GM23338 (cell line): ENCODE results near the gene PRDM10. TPM values are rescaled to one million over a fixed set of nuclear protein-coding genes. Genes with fewer than 3 reads are reported as not detected.

Experiments
- ATAC-seq: fragments of 200-7000 bp; cut with Tn5 transposase; 3 replicates; pipeline ENCODE4 v1.9.1; 2020
- DNase-seq: peaks from one replicate; pipeline ENCODE4 v3.0.0-alpha.2; 2015; ENCODE audit warnings: low spot score
- H2AFZ ChIP-seq: fragments of 200-600 bp; sonication (generic); 2 replicates; pipeline ENCODE4 v1.8.0; 2016; ENCODE audit warnings: antibody characterized with exemption, mild to moderate bottlenecking, moderate library complexity
- H3F3A ChIP-seq: fragments of 200-600 bp; sonication (generic); replicated peaks from 2 replicates; pipeline ENCODE4 v1.8.0; 2017; ENCODE audit warnings: antibody characterized with exemption, mixed run types, low read depth
- H3K27ac ChIP-seq: fragments of 200-600 bp; sonication (generic); 2 replicates; pipeline ENCODE4 v1.6.1; 2016; ENCODE audit warnings: low read depth
- H3K27me3 ChIP-seq: fragments of 200-600 bp; sonication (generic); 2 replicates; pipeline ENCODE4 v1.8.0; 2016; ENCODE audit warnings: mild to moderate bottlenecking, mixed run types, moderate library complexity; ENCODE audit not compliant: insufficient read depth
- H3K36me3 ChIP-seq: fragments of 200-600 bp; sonication (generic); 2 replicates; pipeline ENCODE4 v1.8.0; 2016; ENCODE audit warnings: mild to moderate bottlenecking; ENCODE audit not compliant: insufficient read depth
- H3K4me1 ChIP-seq: fragments of 200-600 bp; sonication (generic); 2 replicates; pipeline ENCODE4 v1.8.0; 2016; ENCODE audit warnings: mild to moderate bottlenecking, moderate library complexity; ENCODE audit not compliant: insufficient read depth
- H3K4me2 ChIP-seq: fragments of 200-600 bp; sonication (generic); 2 replicates; pipeline ENCODE4 v1.7.1; 2017; ENCODE audit warnings: mixed run types
- H3K4me3 ChIP-seq: fragments of 200-600 bp; sonication (generic); 2 replicates; pipeline ENCODE4 v1.6.1; 2016; ENCODE audit warnings: mixed run types
- H3K79me2 ChIP-seq: fragments of 200-600 bp; sonication (generic); replicated peaks from 2 replicates; pipeline ENCODE4 v1.8.0; 2017; ENCODE audit warnings: mild to moderate bottlenecking; ENCODE audit not compliant: insufficient read depth
- H3K9me2 ChIP-seq: fragments of 200-600 bp; sonication (generic); 2 replicates; pipeline ENCODE4 v1.8.0; 2017; ENCODE audit not compliant: insufficient read depth
- H4K20me1 ChIP-seq: fragments of 200-600 bp; sonication (generic); replicated peaks from 2 replicates; pipeline ENCODE4 v1.8.0; 2017; ENCODE audit warnings: mild to moderate bottlenecking; ENCODE audit not compliant: insufficient read depth
- H3K27ac Mint-ChIP-seq: 2 replicates; pipeline ENCODE4 v1.8.0; 2020; ENCODE audit warnings: inconsistent platforms, mild to moderate bottlenecking, moderate library complexity, mixed read lengths
- H3K27me3 Mint-ChIP-seq: 3 replicates; pipeline ENCODE4 v1.8.0; 2022; ENCODE audit warnings: low read depth, mild to moderate bottlenecking, moderate library complexity, mixed read lengths, inconsistent platforms; ENCODE audit not compliant: insufficient read depth, poor library complexity
- H3K36me3 Mint-ChIP-seq: 3 replicates; pipeline ENCODE4 v1.8.0; 2021; ENCODE audit warnings: low read depth, mild to moderate bottlenecking, inconsistent platforms, moderate library complexity, mixed read lengths
- H3K4me1 Mint-ChIP-seq: 3 replicates; pipeline ENCODE4 v1.8.0; 2020; ENCODE audit warnings: mild to moderate bottlenecking, inconsistent platforms, mixed read lengths
- H3K4me3 Mint-ChIP-seq: 3 replicates; pipeline ENCODE4 v1.8.0; 2021; ENCODE audit warnings: moderate library complexity, mild to moderate bottlenecking, inconsistent platforms, mixed read lengths
- H3K9me3 Mint-ChIP-seq: 3 replicates; pipeline ENCODE4 v1.8.0; 2020; ENCODE audit warnings: moderate library complexity, mild to moderate bottlenecking, inconsistent platforms, mixed read lengths
- CREB1 ChIP-seq: fragments of 250-450 bp; sonication (Bioruptor Pico); IDR thresholded peaks from 2 replicates; pipeline ENCODE4 v1.5.0; 2020; ENCODE audit warnings: low read depth, mild to moderate bottlenecking, moderate library complexity
- EZH2 ChIP-seq: fragments of 200-600 bp; sonication (generic); IDR thresholded peaks from one replicate; pipeline ENCODE4 v1.8.0; 2017; ENCODE audit warnings: antibody characterized with exemption, mild to moderate bottlenecking, low read depth; ENCODE audit not compliant: unreplicated experiment
- JUNB ChIP-seq: IDR thresholded peaks from one replicate; pipeline ENCODE4 v1.6.1; 2016; ENCODE audit warnings: antibody characterized with exemption; ENCODE audit not compliant: unreplicated experiment
- NANOG ChIP-seq: IDR thresholded peaks from 2 replicates; pipeline ENCODE4 v1.6.1; 2016; ENCODE audit warnings: antibody characterized with exemption, borderline replicate concordance
- POLR2AphosphoS5 ChIP-seq: IDR thresholded peaks from 2 replicates; pipeline ENCODE4 v1.6.1; 2016; ENCODE audit warnings: antibody characterized with exemption, low read depth
- STAT1 ChIP-seq: IDR thresholded peaks from one replicate; pipeline ENCODE4 v1.6.1; 2016; ENCODE audit warnings: antibody characterized with exemption; ENCODE audit not compliant: unreplicated experiment
- ZNF114 ChIP-seq: fragments of 250-450 bp; sonication (Bioruptor Pico); IDR thresholded peaks from 2 replicates; pipeline ENCODE4 v1.5.0; 2020; ENCODE audit warnings: mild to moderate bottlenecking, moderate library complexity
- ZNF331 ChIP-seq: fragments of 250-450 bp; sonication (Bioruptor Pico); IDR thresholded peaks from 2 replicates; pipeline ENCODE4 v1.5.0; 2020; ENCODE audit warnings: low read depth, mild to moderate bottlenecking, moderate library complexity
- polyA plus RNA-seq: library from polyadenylated mRNA; unstranded; fragments of >200 nt; fragmentation: Nextera tagmentation; extraction: Ambion mirVana; gene quantifications from 2 replicates; pipeline ENCODE4 v1.2.1, GENCODE V29; 2016
- total RNA-seq: library from RNA; depleted of rRNA; stranded (reverse); fragments of >200 nt; shearing (Covaris generic); gene quantifications from 2 replicates; pipeline ENCODE4 v1.2.3, GENCODE V29; 2014
- TF ChIP-seq, protein P1 (sequence below): IDR thresholded peaks from one replicate; pipeline ENCODE4 v1.6.1; 2018; ENCODE audit warnings: antibody characterized with exemption; ENCODE audit not compliant: unreplicated experiment
- TF ChIP-seq, protein P2 (sequence below): IDR thresholded peaks from 2 replicates; pipeline ENCODE4 v1.6.1; 2016; ENCODE audit warnings: antibody characterized with exemption
- TF ChIP-seq, protein P3 (sequence below): fragments of 250-450 bp; sonication (Bioruptor Pico); IDR thresholded peaks from 2 replicates; pipeline ENCODE4 v1.5.0; 2020; ENCODE audit warnings: mild to moderate bottlenecking, moderate library complexity

Gene PRDM10
- total and polyA plus RNA-seq, 2 experiments from 2014 or later: 5.2 to 14.9 TPM

DNA sequence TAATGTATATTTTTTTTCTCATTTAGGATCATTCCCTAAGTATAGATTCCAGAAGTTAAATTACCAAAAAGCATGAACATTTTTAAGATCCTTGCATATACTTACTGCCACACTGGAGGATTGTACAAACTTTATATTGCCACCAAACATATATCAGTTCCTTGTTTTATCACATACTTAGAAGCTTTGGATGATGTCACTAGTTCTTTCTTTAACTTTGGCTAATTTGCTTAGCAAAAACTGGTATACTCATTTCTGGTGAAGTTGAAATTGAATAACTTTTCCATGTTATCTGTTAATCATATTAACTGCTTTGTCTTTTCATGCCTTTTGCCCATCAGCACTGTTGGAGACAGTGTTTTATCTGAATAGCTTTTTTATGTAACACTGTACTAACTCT is 31.6 kb upstream of the PRDM10 start (continued):
- TF ChIP-seq STAT1 (no peak), POLR2AphosphoS5 (no peak), JUNB (no peak)
- TF ChIP-seq, protein P1, sequence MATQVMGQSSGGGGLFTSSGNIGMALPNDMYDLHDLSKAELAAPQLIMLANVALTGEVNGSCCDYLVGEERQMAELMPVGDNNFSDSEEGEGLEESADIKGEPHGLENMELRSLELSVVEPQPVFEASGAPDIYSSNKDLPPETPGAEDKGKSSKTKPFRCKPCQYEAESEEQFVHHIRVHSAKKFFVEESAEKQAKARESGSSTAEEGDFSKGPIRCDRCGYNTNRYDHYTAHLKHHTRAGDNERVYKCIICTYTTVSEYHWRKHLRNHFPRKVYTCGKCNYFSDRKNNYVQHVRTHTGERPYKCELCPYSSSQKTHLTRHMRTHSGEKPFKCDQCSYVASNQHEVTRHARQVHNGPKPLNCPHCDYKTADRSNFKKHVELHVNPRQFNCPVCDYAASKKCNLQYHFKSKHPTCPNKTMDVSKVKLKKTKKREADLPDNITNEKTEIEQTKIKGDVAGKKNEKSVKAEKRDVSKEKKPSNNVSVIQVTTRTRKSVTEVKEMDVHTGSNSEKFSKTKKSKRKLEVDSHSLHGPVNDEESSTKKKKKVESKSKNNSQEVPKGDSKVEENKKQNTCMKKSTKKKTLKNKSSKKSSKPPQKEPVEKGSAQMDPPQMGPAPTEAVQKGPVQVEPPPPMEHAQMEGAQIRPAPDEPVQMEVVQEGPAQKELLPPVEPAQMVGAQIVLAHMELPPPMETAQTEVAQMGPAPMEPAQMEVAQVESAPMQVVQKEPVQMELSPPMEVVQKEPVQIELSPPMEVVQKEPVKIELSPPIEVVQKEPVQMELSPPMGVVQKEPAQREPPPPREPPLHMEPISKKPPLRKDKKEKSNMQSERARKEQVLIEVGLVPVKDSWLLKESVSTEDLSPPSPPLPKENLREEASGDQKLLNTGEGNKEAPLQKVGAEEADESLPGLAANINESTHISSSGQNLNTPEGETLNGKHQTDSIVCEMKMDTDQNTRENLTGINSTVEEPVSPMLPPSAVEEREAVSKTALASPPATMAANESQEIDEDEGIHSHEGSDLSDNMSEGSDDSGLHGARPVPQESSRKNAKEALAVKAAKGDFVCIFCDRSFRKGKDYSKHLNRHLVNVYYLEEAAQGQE: no peak

DNA sequence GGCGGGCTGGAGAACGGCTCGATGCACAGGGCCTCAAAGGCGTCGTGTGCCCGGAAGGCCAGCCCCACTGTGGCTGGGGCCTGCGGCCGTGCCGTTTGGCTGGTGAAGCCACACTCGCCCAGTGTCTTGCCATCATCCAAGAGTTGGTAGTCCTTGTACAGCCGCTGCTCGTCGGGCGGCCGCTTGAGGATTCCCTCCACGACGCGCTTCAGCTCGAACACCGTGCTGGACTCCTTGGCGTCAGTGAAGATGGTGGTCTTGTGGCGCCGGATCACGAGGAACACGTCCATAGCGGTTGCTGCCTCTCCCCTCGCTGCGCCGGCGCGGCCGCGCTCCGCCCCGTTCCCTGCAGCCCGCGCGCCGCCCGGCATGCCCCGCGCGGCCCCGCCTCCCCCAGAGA is 30.3 kb upstream of the PRDM10 start:
- Mint-ChIP-seq H3K4me1 (peaks cover 19% of the 10 kb centered on the region), H3K9me3 (no peaks in the 10 kb centered on the region), H3K27ac (no peak overlapping the region), H3K36me3 (no peaks in the 10 kb centered on the region), H3K4me3 (no peak overlapping the region), H3K27me3 (peaks cover 3% of the 10 kb centered on the region)
- TF ChIP-seq STAT1: no peak
- no peak for TF ChIP-seq EZH2
- H3F3A ChIP-seq: no peaks in the 10 kb centered on the region
- H3K4me3 ChIP-seq: no peak overlapping the region
- no peaks in the 10 kb centered on the region for H3K79me2 ChIP-seq
- H3K27ac ChIP-seq: no peak overlapping the region
- H3K36me3 ChIP-seq: no peaks in the 10 kb centered on the region
- no peak for DNase-seq
- H3K9me2 ChIP-seq: no peaks in the 10 kb centered on the region
- H2AFZ ChIP-seq: no peak overlapping the region
- H4K20me1 ChIP-seq: no peaks in the 10 kb centered on the region
- no peaks in the 10 kb centered on the region for H3K27me3 ChIP-seq
- H3K4me2 ChIP-seq: no peak overlapping the region
- peaks cover 4% of the 10 kb centered on the region; the same call in 1 of the 2 replicates for H3K4me1 ChIP-seq
- peak; percentile 45; the same call in 2 of the 3 replicates for ATAC-seq

DNA sequence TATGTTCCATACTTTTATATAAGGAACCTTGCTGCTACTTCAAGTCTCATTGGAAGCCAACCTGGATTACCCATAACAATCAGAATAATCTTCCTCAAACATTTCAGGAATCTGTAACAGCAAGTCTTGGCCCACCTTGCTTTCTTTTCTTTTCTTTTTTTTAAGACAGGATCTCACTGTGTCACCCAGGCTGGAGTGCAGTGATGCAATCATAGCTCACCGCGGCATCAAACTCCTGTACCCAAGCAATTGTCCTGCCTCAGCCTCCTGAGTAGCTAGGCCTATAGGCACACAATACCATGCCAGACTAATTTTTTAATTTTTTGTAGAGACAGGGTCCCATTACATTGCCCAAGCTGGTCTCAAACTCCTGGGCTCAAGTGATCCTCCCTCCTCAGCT is 29.3 kb upstream of the PRDM10 start:
- Mint-ChIP-seq H3K9me3 (no peaks in the 10 kb centered on the region), H3K4me3 (no peak overlapping the region), H3K4me1 (peaks cover 17% of the 10 kb centered on the region), H3K27me3 (no peaks in the 10 kb centered on the region), H3K27ac (no peak overlapping the region), H3K36me3 (no peaks in the 10 kb centered on the region)
- H3K4me2 ChIP-seq: no peak overlapping the region
- no peaks in the 10 kb centered on the region for H3K9me2 ChIP-seq
- no peak for DNase-seq
- H3F3A ChIP-seq: no peaks in the 10 kb centered on the region
- no peak overlapping the region for H3K27ac ChIP-seq
- H3K36me3 ChIP-seq: no peaks in the 10 kb centered on the region
- no peaks in the 10 kb centered on the region for H3K4me1 ChIP-seq
- no peak for ATAC-seq
- no peaks in the 10 kb centered on the region for H3K27me3 ChIP-seq
- H3K4me3 ChIP-seq: no peak overlapping the region
- no peak overlapping the region for H2AFZ ChIP-seq
- no peaks in the 10 kb centered on the region for H4K20me1 ChIP-seq
- H3K79me2 ChIP-seq: no peaks in the 10 kb centered on the region
- TF ChIP-seq, protein P2, sequence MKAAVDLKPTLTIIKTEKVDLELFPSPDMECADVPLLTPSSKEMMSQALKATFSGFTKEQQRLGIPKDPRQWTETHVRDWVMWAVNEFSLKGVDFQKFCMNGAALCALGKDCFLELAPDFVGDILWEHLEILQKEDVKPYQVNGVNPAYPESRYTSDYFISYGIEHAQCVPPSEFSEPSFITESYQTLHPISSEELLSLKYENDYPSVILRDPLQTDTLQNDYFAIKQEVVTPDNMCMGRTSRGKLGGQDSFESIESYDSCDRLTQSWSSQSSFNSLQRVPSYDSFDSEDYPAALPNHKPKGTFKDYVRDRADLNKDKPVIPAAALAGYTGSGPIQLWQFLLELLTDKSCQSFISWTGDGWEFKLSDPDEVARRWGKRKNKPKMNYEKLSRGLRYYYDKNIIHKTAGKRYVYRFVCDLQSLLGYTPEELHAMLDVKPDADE: no peak
- no peak for TF ChIP-seq JUNB
- no peak for TF ChIP-seq ZNF331 (CRISPR knock-in tag)
- TF ChIP-seq NANOG: no peak
- TF ChIP-seq, protein P3, sequence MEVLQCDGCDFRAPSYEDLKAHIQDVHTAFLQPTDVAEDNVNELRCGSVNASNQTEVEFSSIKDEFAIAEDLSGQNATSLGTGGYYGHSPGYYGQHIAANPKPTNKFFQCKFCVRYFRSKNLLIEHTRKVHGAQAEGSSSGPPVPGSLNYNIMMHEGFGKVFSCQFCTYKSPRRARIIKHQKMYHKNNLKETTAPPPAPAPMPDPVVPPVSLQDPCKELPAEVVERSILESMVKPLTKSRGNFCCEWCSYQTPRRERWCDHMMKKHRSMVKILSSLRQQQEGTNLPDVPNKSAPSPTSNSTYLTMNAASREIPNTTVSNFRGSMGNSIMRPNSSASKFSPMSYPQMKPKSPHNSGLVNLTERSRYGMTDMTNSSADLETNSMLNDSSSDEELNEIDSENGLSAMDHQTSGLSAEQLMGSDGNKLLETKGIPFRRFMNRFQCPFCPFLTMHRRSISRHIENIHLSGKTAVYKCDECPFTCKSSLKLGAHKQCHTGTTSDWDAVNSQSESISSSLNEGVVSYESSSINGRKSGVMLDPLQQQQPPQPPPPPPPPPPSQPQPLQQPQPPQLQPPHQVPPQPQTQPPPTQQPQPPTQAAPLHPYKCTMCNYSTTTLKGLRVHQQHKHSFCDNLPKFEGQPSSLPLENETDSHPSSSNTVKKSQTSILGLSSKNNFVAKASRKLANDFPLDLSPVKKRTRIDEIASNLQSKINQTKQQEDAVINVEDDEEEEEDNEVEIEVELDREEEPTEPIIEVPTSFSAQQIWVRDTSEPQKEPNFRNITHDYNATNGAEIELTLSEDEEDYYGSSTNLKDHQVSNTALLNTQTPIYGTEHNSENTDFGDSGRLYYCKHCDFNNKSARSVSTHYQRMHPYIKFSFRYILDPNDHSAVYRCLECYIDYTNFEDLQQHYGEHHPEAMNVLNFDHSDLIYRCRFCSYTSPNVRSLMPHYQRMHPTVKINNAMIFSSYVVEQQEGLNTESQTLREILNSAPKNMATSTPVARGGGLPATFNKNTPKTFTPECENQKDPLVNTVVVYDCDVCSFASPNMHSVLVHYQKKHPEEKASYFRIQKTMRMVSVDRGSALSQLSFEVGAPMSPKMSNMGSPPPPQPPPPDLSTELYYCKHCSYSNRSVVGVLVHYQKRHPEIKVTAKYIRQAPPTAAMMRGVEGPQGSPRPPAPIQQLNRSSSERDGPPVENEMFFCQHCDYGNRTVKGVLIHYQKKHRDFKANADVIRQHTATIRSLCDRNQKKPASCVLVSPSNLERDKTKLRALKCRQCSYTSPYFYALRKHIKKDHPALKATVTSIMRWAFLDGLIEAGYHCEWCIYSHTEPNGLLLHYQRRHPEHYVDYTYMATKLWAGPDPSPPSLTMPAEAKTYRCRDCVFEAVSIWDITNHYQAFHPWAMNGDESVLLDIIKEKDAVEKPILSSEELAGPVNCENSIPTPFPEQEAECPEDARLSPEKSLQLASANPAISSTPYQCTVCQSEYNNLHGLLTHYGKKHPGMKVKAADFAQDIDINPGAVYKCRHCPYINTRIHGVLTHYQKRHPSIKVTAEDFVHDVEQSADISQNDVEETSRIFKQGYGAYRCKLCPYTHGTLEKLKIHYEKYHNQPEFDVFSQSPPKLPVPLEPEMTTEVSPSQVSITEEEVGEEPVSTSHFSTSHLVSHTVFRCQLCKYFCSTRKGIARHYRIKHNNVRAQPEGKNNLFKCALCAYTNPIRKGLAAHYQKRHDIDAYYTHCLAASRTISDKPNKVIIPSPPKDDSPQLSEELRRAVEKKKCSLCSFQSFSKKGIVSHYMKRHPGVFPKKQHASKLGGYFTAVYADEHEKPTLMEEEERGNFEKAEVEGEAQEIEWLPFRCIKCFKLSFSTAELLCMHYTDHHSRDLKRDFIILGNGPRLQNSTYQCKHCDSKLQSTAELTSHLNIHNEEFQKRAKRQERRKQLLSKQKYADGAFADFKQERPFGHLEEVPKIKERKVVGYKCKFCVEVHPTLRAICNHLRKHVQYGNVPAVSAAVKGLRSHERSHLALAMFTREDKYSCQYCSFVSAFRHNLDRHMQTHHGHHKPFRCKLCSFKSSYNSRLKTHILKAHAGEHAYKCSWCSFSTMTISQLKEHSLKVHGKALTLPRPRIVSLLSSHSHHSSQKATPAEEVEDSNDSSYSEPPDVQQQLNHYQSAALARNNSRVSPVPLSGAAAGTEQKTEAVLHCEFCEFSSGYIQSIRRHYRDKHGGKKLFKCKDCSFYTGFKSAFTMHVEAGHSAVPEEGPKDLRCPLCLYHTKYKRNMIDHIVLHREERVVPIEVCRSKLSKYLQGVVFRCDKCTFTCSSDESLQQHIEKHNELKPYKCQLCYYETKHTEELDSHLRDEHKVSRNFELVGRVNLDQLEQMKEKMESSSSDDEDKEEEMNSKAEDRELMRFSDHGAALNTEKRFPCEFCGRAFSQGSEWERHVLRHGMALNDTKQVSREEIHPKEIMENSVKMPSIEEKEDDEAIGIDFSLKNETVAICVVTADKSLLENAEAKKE: no peak
- no peak for TF ChIP-seq ZNF114 (CRISPR knock-in tag)
- no peak for TF ChIP-seq CREB1 (CRISPR knock-in tag)
- TF ChIP-seq EZH2: no peak
